Colonic mucosa (tissue), 4 donors: Measurements from ENCODE around the gene COL6A2. TPM values are rescaled to one million over a fixed set of nuclear protein-coding genes. Genes with fewer than 3 reads are reported as not detected.

Experiments
- DNase-seq: peaks from one replicate; pipeline ENCODE4 v3.0.0-alpha.2; 2020
- H3K27ac ChIP-seq: fragments of 200-600 bp; one replicate; pipeline ENCODE4 v1.8.0; 2021
- H3K27me3 ChIP-seq: fragments of 200-600 bp; one replicate; pipeline ENCODE4 v1.8.0; 2021
- H3K36me3 ChIP-seq: fragments of 200-600 bp; one replicate; pipeline ENCODE4 v1.8.0; 2021
- H3K4me1 ChIP-seq: fragments of 200-600 bp; one replicate; pipeline ENCODE4 v1.8.0; 2021; ENCODE audit warnings: mild to moderate bottlenecking
- H3K4me3 ChIP-seq: fragments of 200-600 bp; one replicate; pipeline ENCODE4 v1.8.0; 2021
- H3K9ac ChIP-seq, 2 donors: one replicate each; pipeline ENCODE4 v1.7.0; 2013; ENCODE audit warnings: control low read depth in 2 of 2, low read depth in 2 of 2, low read length in 2 of 2
- H3K9me3 ChIP-seq: fragments of 200-600 bp; one replicate; pipeline ENCODE4 v1.8.0; 2021
- CTCF ChIP-seq: fragments of 200-600 bp; IDR thresholded peaks from one replicate; pipeline ENCODE4 v1.8.0; 2022; ENCODE audit warnings: antibody characterized with exemption, mild to moderate bottlenecking
- intact Hi-C: fragments of 100-400 bp; cut with DNase I; formaldehyde crosslinking; loops from one replicate; pipeline ENCODE4 v1.14.1; 2022
- total RNA-seq, 2 donors: library from RNA; stranded (reverse); fragmentation: NEBNext Ultra II Directional in 1 of 2; extraction: Animal tissue kit (Norgen Biotek cat#: 25700) in 1 of 2; gene quantifications; one replicate each; pipeline ENCODE4 v1.2.1, GENCODE V29; 2021
- donor health status: healthy.
- donor health status: DM: no; HTN: no; CAD: no.
- donor health status: DM: no; HTN: no; CAD: no.

COL6A2 gene
- total RNA-seq, 2 donors from 2014 or later: 55.7 to 190 TPM

GRCh38 chr21:46118316-46119143 is 20.6 kb downstream of the COL6A2 start:
- Histone ChIP-seq H3K9ac (no peak overlapping the region), H3K27me3 (no peaks in the 10 kb centered on the region), H3K36me3 (peaks cover 4% of the 10 kb centered on the region), H3K4me3 (no peak overlapping the region), H3K27ac (no peak overlapping the region), H3K9me3 (no peaks in the 10 kb centered on the region), H3K4me1 (no peaks in the 10 kb centered on the region)
- no peak for TF ChIP-seq CTCF
- DNase-seq: no peak
- intact Hi-C loops: no loop called here

- no peak for DNase-seq
- no peak overlapping the region for H3K9ac ChIP-seq
- H3K27me3 ChIP-seq: no peaks in the 10 kb centered on the region
- no peak overlapping the region for H3K27ac ChIP-seq
- H3K4me3 ChIP-seq: no peak overlapping the region
- H3K36me3 ChIP-seq: peaks cover 4% of the 10 kb centered on the region
- no peak for TF ChIP-seq CTCF
- no peaks in the 10 kb centered on the region for H3K4me1 ChIP-seq
- intact Hi-C loops: no loop called here
- no peaks in the 10 kb centered on the region for H3K9me3 ChIP-seq
Observed at GRCh38 chr21:46119144-46119636, 21.3 kb downstream of the COL6A2 start.

- no peaks in the 10 kb centered on the region for H3K9me3 ChIP-seq
- H3K27me3 ChIP-seq: no peaks in the 10 kb centered on the region
- DNase-seq: no peak
- intact Hi-C loops: no loop called here
- TF ChIP-seq CTCF: no peak
- H3K4me3 ChIP-seq: no peak overlapping the region
- no peak overlapping the region for H3K27ac ChIP-seq
- peaks cover 4% of the 10 kb centered on the region for H3K36me3 ChIP-seq
- H3K9ac ChIP-seq: no peak overlapping the region
- H3K4me1 ChIP-seq: no peaks in the 10 kb centered on the region
Observed at GRCh38 chr21:46119637-46120271, 21.8 kb downstream of the COL6A2 start.

- H3K4me3 ChIP-seq: no peak overlapping the region
- no peaks in the 10 kb centered on the region for H3K27me3 ChIP-seq
- no peak overlapping the region for H3K27ac ChIP-seq
- H3K36me3 ChIP-seq: no peaks in the 10 kb centered on the region
- no peaks in the 10 kb centered on the region for H3K4me1 ChIP-seq
- H3K9me3 ChIP-seq: no peaks in the 10 kb centered on the region
- TF ChIP-seq CTCF: no peak
- no peak overlapping the region for H3K9ac ChIP-seq
- intact Hi-C loops: no loop called here
- no peak for DNase-seq
Observed at GRCh38 chr21:46120301-46121285, 22.7 kb downstream of the COL6A2 start.
